Erythroblast (primary cell): Measurements from ENCODE around the gene ANKFY1.

Experiments used
- GATA1 ChIP-seq: IDR thresholded peaks from 2 replicates; pipeline ENCODE4 v1.6.1; 2011; ENCODE audit warnings: low read depth, mild to moderate bottlenecking, control low read depth, low read length, moderate library complexity
- POLR2A ChIP-seq: IDR thresholded peaks from 2 replicates; pipeline ENCODE4 v1.6.1; 2011; ENCODE audit warnings: mild to moderate bottlenecking, low read length

DNA sequence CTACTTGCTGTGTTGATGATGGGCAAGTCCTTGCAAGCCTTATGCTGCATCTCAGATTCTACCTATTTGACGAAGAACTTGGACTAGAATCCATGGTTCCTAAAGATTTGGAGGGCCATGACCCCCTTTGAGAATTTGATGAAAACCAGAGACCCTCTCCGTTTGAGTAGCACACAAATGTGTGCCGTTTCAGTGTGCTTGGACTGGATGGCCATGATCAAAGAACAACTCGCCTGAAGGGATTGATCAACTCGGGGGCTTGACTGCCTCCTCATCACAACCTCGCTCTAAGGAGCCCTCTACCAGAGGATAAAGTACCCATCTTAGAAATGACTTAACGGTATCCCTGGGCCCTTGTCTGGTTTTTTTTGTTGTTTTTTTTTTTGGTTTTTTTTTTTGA, 2.8 kb upstream of the ANKFY1 start:
- TF ChIP-seq POLR2A (no peak), GATA1 (no peak)
